Glomerular visceral epithelial cell (primary cell): ENCODE measurements around the gene DNAH8.
"Not testable (repeated sequence)": the region's sequence is repeated elsewhere in the genome, so short reads cannot be mapped to it uniquely, and the experiment has no call there.

ENCODE experiments used
- DNase-seq: peaks from one replicate; pipeline ENCODE4 v3.0.0-alpha.2; 2016; ENCODE audit errors: extremely low spot score

Gene DNAH8

DNA sequence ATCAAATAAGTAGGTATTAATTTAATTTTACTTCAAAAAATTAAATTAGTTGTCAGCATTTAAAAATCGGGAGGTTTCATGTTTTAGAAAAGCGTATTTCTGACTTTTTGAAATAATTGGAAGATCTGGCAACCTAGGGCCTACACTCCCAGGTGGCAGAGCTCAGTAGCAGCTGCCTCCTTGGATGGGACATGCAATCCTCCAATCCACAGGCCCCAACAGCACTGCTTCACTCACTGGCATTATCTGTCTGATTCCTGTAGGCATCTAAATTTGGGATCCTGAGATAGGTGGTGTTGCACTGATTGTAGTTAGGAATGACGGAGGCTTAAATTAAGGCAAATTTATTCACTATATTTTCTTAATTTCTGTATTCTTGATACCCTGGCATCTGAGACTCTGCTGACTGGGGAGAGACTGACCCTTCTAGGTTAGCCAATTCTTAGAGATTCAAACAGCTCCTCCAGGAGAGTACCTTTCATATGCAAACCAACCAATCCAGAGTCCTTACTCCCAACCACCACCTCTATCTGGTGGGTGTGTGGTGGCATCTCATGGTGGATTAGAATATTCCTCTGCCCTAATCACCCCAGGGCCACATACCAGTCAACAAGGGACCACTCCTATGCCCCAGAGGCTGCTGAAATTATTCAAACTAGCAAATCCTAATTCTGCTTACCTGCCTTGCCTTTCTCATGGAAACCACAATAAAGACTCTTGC is 186.9 kb downstream of the DNAH8 start:
- no peak for DNase-seq

DNA sequence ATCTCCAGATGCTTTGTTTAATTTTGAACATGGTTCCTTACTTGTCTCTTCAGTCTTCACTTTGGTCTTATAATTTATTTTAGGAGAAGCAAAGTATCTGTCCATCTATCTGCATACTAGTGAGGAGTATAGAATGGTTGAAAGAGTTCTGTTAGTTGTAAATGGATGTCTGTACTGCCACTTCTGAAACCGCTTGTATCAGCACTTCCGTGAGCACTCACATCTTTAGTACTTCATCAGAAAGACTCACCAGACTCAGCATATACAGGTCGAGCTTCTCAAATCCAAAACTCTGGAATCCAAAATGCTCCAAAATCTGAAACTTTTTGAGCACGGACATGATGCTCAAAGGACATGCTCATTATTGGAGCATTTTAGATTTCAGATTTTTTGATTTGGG is 191.5 kb downstream of the DNAH8 start:
- no peak for DNase-seq

DNA sequence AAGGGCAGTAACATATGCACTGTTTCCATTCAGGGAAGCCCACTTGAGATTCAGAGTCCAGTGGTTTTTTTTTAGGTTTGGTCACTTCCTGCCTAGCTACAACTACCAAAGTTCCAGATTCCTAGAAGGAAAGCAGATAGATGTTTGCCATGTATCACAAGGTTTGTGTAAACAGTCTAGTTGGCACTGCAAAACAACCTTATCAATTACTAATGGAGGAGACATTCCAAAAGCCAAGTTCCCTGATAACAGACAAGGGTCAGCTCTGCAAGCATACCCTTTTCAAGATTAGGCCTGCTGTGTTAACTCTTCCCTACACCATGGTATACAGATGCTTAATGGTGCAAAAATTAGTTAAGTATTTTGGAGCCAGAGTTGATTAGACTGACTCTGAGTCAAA is 192.2 kb downstream of the DNAH8 start:
- DNase-seq: no peak

DNA sequence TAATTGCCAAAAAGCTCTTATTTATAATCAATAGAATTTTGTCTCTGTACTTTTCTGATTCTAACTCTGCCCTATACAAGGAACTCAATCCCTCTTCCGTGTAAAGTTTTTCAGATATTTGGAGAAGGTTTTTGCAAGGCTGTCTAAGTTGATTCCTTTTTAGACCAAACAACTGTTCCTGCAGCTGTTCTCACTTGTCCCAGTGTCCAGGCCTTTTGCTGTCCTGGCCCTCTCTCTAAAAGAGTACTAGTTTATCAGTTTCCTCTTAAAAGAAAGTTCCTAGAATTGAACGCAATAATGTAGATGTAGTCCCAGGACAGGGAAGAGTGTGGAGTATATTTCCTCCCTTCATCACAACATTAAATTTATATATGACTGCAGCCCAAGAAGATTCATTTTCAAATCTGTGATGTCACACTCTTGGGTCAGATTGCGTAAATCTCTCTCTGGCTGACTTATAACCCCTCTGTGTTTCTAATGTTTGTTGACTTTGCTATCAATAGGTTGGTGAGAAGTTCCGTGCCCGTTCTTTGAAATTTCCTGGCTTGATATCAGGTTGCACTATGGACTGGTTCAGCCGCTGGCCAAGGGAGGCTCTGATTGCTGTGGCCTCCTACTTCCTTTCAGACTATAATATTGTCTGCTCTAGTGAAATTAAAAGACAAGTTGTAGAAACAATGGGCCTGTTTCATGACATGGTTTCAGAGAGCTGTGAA is 194.1 kb downstream of the DNAH8 start:
- DNase-seq: no peak

DNA sequence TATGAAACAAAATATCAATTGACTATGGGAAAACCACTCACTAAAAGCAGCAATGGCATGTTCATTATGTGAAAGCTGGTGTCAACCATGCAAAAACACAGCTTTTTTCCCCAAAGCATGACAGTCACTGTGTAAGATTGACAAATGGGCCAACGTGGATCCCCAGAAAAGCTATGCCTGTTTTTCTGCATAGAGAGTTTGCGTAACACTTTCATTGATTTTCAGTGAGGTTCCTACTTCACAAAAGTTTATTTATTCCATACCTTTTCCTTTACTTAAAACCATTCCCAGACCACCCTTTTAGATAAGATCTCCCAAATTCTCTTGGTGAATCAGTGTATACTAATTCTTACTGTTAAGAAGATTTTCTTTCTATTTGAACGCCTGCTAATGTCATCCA is 195.1 kb downstream of the DNAH8 start:
- DNase-seq: no peak

DNA sequence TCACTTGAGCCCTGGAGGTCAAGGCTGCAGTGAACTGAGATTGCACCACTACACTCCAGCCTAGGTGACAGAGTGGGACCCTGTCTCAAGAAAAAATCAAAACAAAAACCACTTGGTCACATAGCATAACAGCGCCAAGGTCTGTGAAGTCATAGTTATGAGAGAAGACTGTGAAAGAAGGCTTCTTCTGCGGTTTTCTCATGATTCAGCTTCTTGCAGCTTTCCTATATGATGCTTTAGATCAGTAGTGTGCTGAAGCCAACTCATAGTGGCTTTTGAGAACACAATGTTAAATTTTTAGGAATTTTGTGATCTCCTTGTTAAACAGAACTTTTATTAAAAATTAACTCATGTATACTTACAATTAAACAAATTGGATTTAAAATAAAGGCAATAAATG is 197.3 kb downstream of the DNAH8 start:
- DNase-seq: no peak

DNA sequence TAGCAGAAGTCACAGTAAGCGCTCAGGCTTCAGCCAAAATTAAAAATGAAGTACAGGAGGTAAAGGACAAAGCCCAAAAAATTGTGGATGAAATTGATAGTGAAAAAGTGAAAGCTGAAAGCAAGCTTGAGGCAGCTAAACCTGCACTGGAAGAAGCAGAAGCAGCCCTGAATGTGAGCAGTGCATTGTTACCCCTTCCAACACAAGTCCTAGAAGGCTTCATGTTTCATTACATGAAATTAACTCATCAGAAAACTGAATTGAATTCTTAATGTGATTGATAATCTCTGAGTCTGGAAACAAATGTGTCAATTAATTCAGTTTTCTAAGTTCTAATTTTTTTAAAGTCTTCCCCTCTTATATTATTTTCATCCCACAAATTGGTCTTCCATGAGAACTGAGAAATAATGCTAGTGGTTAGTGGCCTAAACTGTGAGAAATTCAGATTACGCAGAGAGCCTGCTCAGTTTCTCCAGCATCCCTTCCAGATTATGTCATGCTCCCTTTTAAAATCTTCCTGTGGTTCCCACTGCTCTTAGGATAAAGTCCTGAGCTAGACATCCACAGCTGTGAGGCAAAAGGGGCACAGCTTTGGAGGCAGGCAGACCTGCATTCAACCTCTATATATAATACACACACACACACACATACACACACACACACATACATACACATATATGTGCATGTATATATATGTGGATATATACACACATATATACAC is 200.3 kb downstream of the DNAH8 start:
- DNase-seq: no peak

DNA sequence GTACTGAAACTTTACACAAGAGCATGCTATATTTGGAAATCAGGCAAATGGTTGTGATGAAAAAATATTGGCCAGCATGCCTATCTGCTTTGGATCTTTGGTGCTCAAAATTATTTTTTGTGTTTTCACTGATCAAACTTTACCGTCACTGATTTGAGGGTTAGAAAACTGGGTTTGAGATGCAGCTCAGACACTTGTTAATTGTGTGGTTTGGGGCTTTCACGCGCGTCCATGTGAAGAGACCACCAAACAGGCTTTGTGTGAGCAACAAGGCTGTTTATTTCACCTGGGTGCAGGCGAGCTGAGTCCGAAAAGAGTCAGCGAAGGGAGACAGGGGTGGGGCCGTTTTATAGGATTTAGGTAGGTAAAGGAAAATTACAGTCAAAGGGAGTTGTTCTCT is 206.4 kb downstream of the DNAH8 start:
- not testable (repeated sequence) for DNase-seq

DNA sequence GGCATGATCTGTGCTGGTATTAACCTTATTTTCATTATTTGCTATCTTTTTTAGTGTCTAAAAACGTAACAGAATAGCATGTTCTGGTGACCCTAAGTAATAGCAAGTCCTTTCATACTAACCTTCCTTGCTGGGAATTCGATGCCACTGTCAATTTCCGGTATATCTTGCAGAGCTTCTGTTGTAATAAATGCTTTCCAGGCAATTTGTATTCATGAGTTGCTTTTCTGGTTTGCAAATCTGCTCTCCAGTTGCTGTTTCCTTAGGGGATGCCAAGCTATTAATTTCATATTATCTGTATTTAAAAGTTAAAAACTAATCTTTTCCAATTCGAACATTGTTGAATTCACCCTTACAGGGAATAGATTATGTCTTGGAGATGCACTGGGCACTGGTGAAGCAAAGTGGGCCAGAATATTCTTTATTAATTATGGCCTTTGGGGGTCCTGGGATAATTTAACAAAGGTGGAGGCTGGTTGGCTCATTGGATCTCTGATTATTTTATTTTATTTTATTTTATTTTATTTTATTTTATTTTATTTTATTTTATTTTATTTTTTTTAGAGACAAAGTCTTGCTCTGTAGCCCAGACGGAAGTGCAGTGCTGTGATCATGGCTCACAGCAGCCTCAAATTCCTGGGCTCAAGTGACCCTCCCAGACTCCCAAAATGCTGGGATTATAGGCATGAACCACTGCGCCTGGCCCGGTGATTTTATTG is 209.8 kb downstream of the DNAH8 start:
- no peak for DNase-seq

DNA sequence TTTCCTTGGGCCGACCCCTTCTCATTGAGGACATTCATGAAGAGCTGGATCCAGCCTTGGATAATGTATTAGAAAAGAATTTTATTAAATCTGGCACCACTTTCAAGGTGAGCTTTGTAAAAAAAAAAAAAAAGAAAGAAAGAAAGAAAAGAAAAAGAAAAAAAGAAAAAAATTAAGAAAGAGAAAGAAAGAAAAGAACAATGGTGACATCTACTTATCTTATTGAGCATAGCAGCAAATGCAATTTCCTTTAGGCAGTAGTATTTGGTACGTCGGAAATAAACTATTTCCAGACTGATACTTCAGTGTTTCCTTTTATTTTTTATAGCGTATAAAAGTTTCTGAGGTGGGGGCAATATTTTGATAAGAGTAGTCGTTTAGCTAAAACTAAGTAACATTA is 214.4 kb downstream of the DNAH8 start:
- DNase-seq: no peak

DNA sequence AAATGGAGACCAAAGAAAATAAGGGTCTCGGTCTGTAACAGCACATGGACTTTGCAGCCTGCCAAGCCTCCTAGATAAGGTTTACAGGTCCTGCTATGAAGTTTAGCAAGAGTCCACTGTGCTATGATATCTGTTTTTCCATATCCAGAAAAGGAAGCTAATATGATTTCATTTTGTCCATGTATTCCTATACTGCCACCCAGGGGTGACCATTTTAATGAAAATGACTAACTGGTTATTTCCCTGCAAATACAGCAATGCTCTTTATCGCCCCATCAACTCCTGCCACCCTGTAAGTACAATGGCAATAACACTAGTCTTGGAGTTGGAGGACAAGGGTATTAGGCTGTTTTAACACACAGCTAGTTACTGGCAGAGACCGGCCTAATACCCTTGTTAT is 218.3 kb downstream of the DNAH8 start:
- no peak for DNase-seq

DNA sequence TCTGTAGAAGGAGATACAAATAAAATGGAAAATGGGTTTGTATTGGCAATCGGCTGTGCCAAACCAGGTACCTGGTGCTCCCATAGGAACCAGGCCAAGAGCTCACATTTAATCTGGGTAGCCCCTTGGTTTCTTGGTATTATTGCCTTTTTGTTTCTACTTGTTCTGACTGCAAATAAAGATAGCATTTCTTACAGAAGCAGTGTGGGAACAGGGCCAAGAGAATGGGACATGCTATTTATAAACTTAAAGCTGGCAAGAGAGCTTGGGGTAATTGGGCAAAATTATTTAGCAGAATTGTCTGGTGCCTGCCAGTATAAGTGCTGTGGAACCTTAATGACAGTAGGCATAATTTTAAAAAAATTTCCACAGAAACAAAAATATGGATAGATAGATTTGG is 219.9 kb downstream of the DNAH8 start:
- no peak for DNase-seq

DNA sequence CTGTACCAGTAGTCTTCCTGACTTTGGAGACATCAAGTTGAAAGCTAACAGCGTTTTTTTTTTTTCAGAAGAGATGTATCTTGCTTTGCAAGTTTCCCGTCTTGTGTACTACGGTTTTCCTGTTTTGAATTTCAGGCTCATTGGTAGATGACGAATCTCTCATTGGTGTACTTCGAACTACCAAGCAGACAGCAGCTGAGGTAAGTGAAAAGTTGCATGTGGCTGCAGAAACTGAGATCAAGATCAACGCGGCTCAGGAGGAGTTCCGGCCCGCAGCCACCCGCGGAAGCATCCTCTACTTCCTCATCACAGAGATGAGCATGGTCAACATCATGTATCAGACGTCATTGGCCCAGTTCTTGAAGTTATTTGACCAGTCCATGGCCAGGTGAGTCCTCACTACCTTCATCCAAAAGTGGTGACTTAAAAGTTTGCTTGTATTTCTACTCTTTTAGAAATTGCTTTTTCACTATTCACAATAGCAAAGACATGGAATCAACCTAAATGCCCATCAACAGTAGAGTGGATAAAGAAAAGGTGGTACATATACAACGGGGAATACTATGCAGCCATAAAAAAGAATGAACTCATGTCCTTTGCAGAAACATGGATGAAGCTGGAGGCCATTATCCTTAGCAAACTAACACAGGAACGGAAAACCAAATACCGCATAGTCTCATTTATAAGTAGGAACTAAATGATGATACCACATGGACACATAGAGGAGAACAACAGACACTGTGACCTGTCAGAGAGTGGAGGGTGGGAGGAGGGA is 222.9 kb downstream of the DNAH8 start:
- no peak for DNase-seq

DNA sequence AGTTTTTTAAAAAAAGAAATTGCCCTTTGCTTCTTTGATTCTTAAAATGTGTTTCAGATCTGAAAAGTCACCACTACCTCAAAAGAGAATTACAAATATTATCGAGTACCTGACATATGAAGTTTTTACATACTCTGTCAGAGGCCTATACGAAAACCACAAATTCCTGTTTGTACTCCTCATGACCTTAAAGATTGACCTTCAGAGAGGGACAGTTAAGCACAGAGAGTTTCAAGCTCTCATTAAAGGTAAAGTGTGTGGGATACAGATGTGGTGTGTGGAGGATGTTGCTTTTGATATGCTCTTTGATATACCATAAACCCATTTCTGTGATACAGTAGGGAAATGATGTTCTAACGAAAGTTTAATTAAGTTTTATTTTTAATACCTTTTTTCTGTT is 223.6 kb downstream of the DNAH8 start:
- no peak for DNase-seq

DNA sequence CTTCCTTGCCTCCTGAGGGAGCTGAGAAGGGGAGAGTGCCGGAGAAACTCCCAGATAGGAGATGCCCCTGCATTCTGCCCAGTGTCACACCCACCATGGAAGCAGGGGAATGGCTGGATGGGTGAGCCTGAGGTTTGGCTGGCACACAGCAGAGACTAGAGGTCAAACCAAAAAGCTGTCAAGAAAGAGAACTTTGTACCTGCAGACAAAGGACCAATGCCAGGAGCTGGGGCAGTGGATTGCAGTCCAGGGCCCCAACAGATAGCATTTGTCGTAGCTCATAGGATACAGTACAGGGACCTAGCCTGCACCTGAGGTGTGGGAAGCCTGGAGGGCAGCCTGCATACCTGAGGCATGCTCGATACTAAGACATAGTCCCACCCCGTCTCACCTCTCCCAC is 227.3 kb downstream of the DNAH8 start:
- no peak for DNase-seq

DNA sequence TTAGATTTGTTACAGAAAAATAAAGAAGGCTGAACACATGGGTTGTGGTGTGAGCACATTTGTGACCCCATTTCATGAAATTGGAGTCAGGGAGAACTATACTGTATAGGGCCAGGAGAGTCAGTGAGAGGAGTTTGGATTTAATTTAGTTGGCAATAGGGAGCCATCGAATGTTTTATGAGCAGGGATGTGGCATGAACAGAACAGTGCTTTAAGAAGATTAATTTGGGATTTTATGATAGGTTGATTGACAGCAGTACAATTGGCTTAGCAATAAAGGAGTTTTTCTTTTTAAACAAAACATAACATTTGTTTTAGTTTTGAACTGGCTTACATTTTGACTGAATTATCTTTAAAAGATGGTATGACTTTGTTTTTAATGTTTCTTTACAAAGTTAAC is 227.9 kb downstream of the DNAH8 start:
- no peak for DNase-seq

DNA sequence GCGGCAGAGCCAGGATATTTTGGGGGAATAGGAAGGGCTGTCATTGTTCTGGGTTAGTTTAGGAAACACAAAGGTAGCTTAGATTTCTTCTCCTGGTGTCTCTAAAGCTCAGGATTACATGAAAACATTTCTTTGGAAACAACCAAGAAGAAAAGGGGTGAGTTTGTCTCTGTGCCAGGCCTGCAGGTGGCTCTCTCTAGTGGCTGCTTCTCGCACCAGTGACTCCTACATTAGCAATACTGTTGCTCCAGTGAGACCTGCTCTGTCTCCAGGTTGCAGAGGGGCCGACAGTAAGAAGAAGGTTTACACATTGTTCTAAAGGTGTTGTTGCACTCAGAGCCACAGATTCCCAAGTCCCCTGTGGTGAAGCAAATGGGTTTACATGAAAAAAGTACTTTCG is 228.9 kb downstream of the DNAH8 start:
- DNase-seq: no peak

DNA sequence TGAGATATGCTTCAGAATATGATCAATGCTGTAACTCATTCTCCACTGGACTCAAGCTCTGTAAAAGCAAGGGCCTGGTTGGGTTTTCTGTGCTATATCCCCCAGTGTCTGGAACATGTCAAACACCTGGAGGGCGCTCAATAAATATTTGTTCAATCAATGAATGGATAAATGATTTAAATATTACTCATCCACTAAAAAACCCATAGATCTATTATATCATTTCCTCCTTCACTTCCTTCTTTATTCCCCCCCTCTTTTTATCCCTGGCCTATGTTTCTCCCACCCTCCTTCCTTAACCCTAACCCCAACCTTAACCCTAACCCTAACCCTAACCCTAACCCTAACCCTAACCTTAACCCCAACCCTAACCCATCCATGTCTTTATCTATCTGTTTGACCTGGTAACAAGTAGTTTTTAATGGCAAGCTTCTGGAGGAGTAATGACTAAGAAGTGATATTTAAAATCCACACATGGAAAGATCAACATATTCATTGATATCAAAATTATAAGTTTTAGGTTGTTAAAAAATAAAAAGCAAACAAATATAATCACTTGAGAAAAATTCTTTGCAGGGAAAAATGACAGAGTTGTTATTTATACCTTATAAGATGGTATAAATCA is 229.7 kb downstream of the DNAH8 start:
- DNase-seq: no peak

DNA sequence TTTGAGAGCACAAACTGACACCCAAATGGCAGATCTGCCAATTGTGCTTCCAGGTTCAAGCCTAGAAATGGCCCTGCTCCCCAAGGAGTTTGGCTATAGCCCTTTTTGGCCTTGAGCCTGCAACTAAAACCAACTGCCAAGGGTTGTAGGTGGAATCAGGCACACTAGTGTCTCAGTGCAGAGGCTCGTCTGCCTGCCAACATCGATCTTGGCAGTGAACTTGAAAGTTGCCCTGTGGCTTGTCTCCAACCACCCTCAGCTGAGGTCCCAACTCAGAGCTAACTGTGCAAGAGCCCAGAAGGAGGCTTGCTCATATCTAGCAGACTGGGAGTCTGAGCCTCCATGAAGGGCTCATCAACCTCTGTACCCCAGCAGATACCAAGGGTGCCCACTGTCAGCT is 240.8 kb downstream of the DNAH8 start:
- no peak for DNase-seq

DNA sequence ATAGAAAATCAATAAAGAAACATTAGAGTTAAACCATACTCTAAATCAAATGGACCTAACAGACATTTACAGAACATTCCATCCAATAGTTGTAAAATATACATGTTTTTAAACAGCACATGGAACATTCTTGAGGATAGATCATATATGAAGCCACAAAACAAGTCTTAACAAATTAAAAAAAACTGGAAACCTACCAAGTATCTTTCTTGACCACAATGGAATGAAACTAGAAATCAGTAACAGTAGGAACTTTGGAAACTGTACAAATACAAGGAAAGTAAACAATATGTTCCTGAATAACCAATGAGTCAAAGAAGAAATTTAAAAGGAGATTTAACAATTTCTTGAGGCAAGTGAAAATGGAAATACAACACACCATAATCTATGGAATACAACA is 242.3 kb downstream of the DNAH8 start:
- no peak for DNase-seq

DNA sequence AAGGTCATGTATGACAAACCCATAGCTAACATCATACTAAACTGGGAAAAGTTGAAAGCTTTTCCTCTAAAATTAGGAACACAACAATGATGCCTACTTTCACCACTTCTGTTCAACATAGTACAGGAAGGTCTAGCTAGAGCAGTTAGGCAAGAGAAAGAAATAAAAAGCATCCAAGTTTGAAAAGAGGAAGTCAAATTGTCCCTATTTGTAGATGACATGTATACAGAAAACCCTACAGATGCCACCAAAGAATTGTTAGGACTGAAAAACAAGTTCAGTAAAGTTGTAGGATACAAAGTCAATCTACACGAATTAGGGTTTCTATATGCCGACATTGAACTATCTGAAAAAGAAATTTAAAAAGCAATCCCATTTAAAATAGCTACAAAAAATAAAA is 244.0 kb downstream of the DNAH8 start:
- DNase-seq: no peak
